SW 1271 (cell line): ENCODE measurements around the gene SCUBE1.

ENCODE experiments used
- DNase-seq, 2 experiments: peaks; one replicate each; lab custom pipeline; 2025; lab: John Stamatoyannopoulos, UW

The SCUBE1 gene

GRCh38 chr22:43257549-43257948, 85.6 kb downstream of the SCUBE1 start:
- no peak for DNase-seq

GRCh38 chr22:43256976-43257545, 86.1 kb downstream of the SCUBE1 start:
- no peak for DNase-seq

DNA sequence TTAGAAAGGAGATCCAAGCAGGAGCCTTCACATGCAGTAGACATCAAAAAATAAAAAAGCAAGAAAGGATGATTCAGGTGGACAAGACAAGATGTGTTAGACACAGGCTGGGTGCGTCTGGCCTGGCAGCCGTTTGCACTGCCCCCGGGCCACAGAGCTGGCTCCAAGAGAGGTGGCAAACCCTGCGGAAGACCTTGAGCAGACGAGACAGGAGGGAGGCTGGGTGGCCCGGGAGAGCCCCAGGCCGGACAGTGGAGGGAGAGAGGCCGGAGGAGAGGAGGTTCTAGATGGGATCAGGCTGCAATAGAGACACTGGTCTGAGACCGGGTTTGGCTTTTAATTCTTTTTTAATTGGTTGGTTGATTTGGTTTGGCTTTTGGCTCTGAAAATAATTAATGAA, 86.6 kb downstream of the SCUBE1 start:
- no peak for DNase-seq

DNA sequence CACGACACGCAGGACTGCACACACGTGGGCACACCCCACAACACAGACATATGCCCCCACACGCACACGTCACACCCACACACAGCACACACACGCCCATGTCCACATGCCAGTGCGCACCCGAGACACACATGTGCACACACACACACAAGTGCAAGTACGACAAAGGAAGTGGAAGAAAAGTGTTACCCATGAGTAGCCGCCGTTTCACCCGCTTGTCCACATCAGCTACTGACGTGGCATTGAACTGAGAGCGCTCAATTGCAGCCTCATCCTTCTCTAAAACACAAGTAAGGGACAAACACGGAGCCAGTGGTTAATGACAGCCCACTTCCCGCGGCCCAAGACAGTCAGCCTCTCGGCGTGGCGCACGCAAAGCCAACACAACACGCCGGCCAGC, 87.9 kb downstream of the SCUBE1 start:
- DNase-seq, result no peak

DNA sequence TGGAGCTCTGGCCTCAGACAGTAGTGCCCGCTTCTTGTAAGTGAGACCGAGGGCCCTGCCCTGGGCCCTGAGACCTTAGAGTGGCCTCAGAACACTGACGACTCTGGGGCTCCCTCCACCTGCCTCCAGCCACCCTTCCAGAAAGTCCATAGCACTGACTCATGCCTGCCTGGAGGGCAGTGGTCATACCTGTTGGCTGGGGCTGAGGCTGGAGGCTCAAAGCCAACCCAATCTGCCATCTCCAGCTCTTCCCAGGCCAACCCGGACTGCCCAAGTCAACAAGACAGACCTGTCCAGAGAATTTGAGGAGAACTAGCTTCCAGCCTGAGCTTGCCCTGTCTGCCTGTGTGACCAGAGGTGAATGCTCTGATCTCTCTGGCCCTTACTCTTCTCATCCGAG, 89.3 kb downstream of the SCUBE1 start:
- DNase-seq, result no peak

DNA sequence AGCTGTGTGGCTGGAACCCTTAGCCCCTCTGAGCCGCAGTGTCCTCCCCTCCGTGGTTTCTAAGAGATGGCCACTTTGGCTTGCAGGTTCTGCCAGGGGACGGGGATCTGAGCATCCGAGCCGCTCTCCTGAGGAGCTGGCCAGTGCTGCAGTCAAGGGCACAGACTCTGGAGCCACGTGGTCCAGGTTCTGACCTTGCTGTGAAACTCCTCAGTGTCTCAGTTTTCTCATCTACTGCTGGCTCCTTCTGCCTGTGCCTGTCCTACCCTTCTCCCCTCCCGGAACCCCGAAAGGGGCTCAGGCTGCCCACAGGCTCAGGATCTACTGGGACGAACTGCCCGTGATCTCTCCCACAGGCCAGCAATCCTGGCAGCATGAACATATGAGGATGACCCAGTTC, 90.9 kb downstream of the SCUBE1 start:
- DNase-seq, result no peak

GRCh38 chr22:43249789-43250471, 93.2 kb downstream of the SCUBE1 start:
- no peak for DNase-seq

DNA sequence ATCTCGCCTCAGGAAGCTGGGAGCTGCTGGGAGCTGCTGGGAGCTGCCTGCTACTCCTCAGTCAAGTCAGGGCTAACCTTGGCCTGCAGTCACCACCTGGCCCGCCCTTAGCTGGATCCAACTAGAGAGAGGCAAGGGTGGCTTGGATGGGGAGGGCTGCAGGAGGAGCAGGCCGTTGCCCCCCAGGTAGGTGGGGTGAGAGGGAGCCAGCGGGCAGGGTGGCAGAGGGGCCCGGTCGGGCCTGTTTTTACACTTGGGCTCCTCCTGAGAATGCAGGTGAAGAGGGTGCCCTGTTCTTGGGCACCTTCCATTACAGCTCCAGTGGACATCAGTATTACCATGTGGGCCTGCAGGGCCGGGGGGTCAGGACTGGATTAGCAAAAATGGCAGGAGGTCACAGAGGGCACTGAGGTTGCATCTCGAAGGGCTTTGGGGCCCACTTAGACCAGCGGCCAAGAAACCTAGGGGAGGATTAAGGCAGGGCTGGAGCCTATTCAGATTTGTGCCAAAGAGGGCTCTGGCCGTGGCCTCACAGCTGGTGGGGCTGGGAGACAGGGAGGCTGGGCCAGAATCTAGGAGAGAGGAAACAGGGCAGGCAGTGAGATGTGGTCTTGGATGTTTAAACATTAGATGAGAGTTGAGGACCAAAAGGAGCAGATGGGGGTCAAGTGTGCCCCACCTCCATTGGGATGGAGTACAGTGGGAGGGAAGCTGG, 95.5 kb downstream of the SCUBE1 start:
- no peak for DNase-seq

GRCh38 chr22:43246188-43246587, 97.0 kb downstream of the SCUBE1 start:
- no peak for DNase-seq

DNA sequence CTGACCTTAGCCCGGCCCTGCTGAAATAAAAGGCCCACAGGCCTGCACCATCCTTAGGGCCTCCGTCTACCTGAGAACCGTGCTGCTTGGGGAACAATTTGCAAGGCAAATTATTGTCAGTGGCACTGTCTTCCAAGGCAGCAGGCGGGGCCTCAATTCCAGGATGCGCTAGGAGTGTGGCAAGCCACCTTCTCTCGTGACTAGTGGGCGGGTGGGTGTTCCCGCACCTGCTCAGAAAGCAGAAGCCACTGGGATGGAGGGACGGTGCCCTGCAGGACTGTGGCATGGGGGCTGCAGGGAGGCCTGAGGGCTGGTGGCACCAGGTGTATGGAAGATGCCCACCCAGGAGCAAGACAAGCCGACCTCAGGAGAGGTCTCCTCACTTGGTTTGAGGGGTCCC, 97.5 kb downstream of the SCUBE1 start:
- no peak for DNase-seq

DNA sequence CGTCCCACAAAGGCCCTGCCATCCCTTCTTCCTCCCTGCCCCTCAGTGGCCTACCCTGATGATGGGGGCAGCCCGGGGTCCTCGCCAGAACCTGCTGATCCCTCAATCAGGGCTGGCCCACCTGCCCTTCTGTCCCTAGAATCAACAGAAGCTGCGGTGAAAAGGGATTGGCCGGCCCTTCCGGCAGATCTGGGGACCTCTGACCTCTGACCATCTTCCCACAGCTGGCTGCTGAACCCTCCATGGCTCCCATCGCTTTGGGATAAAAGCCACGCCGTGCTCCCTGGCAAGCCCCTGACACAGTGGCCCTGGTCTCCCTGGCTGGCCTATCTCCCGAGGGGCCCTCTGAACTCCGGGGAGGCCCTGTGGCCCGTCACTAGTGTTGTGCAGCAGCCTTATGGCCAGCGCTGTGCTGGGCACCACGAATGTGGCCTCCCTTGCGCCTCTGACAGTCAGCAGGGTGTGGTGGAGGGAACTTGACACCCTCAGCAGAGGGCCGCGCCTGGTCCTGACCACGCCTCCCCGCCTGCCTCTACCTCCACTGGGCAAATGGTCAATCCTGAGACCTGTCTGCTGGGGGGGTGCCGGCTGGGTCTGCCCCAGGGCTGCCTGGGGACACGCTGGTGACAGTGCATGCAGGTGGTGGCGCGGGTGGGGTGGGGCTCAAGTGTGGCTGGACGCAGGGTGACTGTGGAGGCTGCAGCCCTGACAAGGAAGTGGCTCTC, 98.2 kb downstream of the SCUBE1 start:
- no peak for DNase-seq

- no peak for DNase-seq
Measured at GRCh38 chr22:43244402-43244801, 98.8 kb downstream of the SCUBE1 start.

- no peak for DNase-seq
Measured at GRCh38 chr22:43243324-43243723, 99.8 kb downstream of the SCUBE1 start.

- DNase-seq, result no peak
Measured at GRCh38 chr22:43242627-43243026, 100.5 kb downstream of the SCUBE1 start.

- DNase-seq, result no peak
Measured at GRCh38 chr22:43241699-43242386, 101.3 kb downstream of the SCUBE1 start.

- no peak for DNase-seq
Measured at GRCh38 chr22:43241138-43241597, 102.0 kb downstream of the SCUBE1 start.

GRCh38 chr22:43240614-43241013, 102.6 kb downstream of the SCUBE1 start:
- DNase-seq, result no peak

DNA sequence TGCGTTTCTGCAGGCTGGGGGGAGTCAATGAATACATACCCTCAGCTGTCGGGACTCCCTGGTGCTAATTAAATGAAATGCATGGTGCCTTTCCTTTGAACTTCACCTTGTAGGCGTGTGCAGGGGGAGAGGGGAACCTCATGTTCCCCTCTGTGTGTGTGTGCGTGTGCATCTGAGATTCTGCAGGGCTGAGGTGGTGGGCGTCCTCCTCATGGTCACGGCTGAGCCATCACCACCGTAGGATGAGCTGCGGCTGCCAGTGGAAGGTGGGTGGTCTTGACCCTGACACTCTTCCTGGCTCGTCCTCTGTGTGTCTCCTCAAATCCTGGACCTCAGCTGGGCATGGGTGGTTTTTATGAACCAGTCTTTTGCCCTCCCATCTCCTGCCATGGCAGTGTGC, 103.2 kb downstream of the SCUBE1 start:
- no peak for DNase-seq

- no peak for DNase-seq
Measured at GRCh38 chr22:43239193-43239780, 103.9 kb downstream of the SCUBE1 start.

DNA sequence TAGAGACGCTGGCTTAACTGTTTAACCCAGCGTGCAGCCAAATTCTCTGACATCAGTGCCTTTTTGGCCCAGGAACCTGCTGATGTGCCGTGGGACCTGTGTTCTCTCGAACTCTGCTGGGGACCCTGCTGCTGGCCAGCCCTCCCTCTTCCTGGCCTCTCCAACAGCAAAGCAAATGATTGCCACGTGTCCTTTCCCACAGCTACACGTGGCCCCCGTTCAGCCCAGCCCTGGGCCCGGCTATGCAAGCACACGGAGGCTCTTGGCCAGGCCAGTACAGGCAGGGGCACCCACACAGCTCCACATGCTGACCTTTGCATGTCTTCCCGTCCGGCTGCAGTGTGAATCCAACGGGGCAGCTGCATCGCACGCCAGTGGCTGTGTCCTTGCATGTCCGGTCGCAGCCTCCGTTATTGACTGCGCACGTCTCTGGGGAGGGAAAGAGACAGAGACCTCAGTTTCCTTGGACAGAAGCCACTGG, 104.6 kb downstream of the SCUBE1 start:
- DNase-seq, result no peak

DNA sequence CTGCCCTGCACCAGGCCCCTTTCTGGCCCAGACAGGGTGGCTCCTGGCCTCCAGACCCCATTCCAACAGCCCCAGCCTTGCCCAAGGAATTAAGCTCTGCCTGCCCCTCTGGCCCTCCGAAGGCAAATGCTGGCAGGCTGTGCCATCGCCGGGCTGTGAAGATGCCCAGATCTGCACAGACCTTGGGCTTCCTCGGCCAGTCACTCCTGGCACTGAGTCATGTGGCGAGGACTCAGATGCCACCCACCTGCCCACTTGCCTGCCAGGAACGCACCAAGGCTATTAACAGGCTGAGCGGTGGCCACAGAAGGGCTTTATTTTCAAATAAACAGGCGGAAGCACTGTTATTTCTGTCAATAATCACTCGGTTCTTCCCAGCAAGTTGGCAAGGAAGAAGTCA, 105.9 kb downstream of the SCUBE1 start:
- no peak for DNase-seq
